ENCODE data around the gene CENPP. TPM values are rescaled to one million over a fixed set of nuclear protein-coding genes. Genes with fewer than 3 reads are reported as not detected.

The CENPP gene
- total RNA-seq, 4 donors from 2014 or later: 0.98 to 7.9 (median 5.4) TPM

DNA sequence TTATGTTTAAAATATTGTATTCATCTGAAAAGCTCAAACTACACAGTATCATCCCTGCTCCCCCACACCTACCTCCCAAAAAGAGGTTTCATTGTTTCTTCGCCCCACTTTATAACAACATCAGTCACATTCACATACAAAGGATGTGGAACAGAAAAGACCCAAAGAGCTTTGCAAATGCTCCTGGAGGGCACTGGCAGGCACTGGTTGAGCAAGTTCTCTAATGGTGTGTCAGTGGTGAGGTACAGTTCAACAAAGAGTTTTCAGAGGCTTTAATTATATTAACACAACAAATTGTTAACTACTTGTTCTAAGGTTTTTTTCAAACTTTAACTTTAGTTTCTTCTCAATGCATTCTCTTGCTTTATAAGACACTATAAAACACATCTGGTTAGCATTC, 264.2 kb downstream of the CENPP start:
- TF ChIP-seq, protein P1, sequence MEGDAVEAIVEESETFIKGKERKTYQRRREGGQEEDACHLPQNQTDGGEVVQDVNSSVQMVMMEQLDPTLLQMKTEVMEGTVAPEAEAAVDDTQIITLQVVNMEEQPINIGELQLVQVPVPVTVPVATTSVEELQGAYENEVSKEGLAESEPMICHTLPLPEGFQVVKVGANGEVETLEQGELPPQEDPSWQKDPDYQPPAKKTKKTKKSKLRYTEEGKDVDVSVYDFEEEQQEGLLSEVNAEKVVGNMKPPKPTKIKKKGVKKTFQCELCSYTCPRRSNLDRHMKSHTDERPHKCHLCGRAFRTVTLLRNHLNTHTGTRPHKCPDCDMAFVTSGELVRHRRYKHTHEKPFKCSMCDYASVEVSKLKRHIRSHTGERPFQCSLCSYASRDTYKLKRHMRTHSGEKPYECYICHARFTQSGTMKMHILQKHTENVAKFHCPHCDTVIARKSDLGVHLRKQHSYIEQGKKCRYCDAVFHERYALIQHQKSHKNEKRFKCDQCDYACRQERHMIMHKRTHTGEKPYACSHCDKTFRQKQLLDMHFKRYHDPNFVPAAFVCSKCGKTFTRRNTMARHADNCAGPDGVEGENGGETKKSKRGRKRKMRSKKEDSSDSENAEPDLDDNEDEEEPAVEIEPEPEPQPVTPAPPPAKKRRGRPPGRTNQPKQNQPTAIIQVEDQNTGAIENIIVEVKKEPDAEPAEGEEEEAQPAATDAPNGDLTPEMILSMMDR (IDR thresholded peaks at IDR 0.05; ENCODE audit: low read depth): no peak

DNA sequence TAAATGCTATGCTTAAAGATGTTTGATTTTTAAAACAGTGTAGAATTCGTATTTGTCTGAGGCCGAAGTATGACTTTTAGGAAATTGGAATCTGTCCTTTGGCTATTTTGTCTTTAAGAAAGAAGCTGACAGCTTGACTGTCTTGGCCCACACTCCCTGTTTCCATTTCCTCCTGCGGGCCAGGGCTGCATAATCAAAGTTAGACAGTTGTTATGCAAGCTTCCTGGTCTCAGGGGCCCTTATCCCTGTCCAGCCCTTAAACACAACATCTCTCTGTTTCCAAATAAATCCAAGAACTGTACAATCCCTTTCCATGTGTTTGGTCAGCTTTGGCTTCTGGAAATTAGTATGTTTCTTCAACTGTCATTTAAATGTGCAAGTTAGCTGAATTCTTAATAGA, 264.6 kb downstream of the CENPP start:
- TF ChIP-seq, protein P1 (IDR thresholded peaks at IDR 0.05; ENCODE audit: low read depth): no peak

DNA sequence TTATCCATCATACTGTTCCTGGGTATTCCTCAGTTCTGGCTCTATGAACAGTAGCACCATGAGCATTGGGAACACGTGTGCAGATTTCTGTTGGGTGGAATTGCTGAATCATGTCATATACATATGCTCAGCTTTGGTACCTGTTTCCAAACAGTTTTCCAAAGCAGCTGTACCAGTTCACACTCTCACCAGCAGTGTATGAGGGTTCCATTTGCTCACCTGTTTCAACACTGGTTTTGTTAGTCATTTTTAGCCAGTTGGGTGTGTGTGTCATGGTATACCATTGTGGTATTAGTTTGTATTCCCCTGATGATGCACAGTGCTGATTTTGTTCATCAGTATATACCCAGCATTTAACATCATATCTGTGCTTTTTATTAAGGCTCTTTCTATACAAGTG, 266.8 kb downstream of the CENPP start:
- TF ChIP-seq, protein P1 (IDR thresholded peaks at IDR 0.05; ENCODE audit: low read depth): no peak

DNA sequence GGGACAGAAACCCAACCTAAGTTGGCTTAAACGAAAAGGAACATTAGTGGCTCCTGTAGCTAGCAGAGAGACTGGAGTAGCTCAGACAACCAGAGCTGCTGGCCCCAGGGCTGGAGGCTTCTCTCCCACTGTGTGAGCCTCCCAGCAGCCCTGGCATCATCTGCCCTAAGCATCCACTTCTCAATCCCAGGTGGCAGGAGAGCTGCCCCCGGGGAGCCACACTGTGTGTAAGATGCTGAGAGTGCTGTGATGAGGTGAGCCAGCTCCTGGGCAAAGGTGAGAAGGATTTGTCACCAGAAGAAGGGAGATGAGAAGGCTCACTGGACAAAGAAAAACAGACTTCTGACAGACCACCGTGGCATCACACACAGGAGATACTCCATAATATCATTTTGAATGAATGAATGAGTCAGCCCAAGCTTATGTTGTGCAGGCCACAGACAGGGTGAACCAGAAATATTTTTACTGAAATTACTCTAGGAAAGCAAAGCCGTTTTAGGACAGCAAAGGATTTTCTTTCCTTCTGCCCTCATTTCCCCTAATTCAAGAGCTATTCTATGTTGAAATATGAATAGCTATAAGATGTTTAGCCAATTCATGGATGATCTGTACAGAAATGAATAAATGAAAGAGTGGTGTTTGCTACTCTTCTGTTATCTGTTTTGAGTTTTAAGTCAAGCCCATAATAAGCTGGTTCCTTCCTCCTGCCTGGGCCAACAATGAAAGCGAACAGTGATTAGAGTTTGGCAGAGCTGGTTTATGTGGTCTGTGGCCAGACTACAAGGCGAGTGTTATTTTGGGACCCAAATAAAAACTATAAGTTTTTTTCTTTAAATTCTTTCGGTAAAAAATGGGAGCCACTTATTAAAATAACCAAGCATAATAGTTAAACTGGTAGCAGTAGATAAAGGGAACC, 267.5 kb downstream of the CENPP start:
- TF ChIP-seq, protein P1 (IDR thresholded peaks at IDR 0.05; ENCODE audit: low read depth): no peak

DNA sequence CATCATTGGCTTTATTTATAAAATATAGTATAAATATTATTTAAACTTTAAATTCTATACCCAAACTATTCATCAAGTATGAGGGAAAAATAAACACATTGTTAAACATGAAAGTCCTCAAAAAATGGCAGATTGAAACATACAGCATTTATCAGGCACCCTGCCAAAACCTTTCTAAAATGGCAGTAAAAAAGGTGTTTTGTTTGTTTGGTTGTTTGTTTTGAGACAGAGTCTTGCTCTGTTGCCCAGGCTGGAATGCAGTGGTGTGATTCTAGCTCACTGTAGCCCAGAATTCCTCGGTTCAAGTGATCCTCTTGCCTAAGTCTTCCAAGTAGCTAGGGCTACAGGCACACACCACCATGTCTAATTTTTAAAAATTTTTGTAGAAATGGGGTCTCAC, 270.2 kb downstream of the CENPP start:
- TF ChIP-seq, protein P1 (IDR thresholded peaks at IDR 0.05; ENCODE audit: low read depth): no peak

DNA sequence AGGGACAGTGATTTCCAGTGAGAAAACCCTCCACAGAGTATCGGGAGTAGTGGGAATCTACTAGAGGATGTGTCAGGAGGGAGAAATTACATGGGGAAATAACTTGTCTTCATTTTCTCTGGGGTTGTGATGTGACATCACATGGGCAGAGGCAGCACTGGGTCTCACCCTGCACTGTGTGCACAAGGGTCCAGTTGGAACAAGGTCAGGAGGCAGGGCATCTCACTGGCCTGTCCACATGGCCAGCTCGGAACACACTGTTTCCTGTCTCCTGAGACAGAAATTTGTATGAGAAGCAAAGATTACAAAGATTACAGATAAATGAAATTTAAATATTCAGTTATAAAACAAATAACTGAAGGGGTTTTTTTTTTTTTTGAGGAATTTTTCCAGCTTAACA, 272.6 kb downstream of the CENPP start:
- TF ChIP-seq, protein P1 (IDR thresholded peaks at IDR 0.05; ENCODE audit: low read depth): no peak

DNA sequence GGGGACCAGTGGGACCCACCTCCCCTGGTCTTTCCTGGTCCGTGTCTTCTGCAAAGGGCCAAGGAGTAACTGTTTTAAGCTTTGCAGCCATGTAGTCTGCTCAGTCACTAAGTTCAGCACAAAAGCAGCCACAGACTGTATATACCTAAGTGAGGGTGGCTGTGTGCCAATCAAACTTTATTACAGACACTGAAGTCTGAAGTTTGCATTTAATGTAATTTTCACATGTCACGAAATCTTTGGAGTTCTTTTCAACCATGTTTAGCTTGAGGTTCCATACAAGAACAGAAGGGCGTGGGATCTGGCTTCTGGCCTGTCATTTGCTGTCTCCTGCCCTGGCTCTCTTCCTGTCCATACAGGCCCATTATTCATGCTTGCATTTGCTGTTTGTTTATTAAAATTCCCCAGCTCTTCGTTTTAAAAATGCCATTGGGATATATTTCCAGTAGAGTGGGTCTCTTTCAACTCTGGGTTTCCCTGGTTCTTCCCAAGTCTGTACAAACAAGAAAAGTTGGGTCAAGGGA, 274.2 kb downstream of the CENPP start:
- TF ChIP-seq, protein P1 (IDR thresholded peaks at IDR 0.05; ENCODE audit: low read depth): no peak
